Effector memory CD4-positive, alpha-beta T cell (primary cell): ENCODE measurements around the gene ARHGAP45.
A peak's percentile ranks its signal among the peaks of the same experiment; 100 is the strongest.

Experiments used
- DNase-seq, 3 donors: peaks; one replicate each; pipeline ENCODE4 v3.0.0-alpha.2; 2020
- H3K27ac ChIP-seq: 2 replicates; pipeline ENCODE4 v1.7.0; 2013; ENCODE audit warnings: mild to moderate bottlenecking, low read length, moderate library complexity; ENCODE audit not compliant: insufficient read depth, poor library complexity, severe bottlenecking
- H3K27me3 ChIP-seq: replicated peaks from 2 replicates; pipeline ENCODE4 v1.7.0; 2013; ENCODE audit warnings: mild to moderate bottlenecking, low read length; ENCODE audit not compliant: insufficient read depth, control insufficient read depth, poor library complexity, severe bottlenecking
- H3K36me3 ChIP-seq: 2 replicates; pipeline ENCODE4 v1.7.0; 2013; ENCODE audit warnings: mild to moderate bottlenecking, low read length, moderate library complexity; ENCODE audit not compliant: control insufficient read depth, insufficient read depth
- H3K4me1 ChIP-seq: 2 replicates; pipeline ENCODE4 v1.7.0; 2013; ENCODE audit warnings: low read length, mild to moderate bottlenecking; ENCODE audit not compliant: control insufficient read depth, insufficient read depth, poor library complexity, severe bottlenecking
- H3K4me3 ChIP-seq: 2 replicates; pipeline ENCODE4 v1.7.0; 2013; ENCODE audit warnings: low read length, low read depth, mild to moderate bottlenecking; ENCODE audit not compliant: insufficient read depth, poor library complexity, severe bottlenecking
- H3K9me3 ChIP-seq: 2 replicates; pipeline ENCODE4 v1.7.0; 2013; ENCODE audit warnings: mild to moderate bottlenecking, low read length, moderate library complexity; ENCODE audit not compliant: control insufficient read depth

The ARHGAP45 gene

GRCh38 chr19:1063909-1064660 lies 2.9 kb upstream of the ARHGAP45 start:
- Histone ChIP-seq H3K9me3 (no peaks in the 10 kb centered on the region), H3K27ac (no peak overlapping the region), H3K4me3 (no peak overlapping the region), H3K4me1 (peaks cover 40% of the 10 kb centered on the region), H3K36me3 (no peaks in the 10 kb centered on the region), H3K27me3 (no peaks in the 10 kb centered on the region)
- DNase-seq, result no peak

GRCh38 chr19:1064661-1065605 lies 2.0 kb upstream of the ARHGAP45 start:
- DNase-seq, result peak in 2 of 3 donors; percentile 45 to 53
- Histone ChIP-seq H3K4me3 (no peak overlapping the region), H3K36me3 (no peaks in the 10 kb centered on the region), H3K27me3 (no peaks in the 10 kb centered on the region), H3K27ac (peak overlapping the region; percentile 38), H3K4me1 (peaks cover 48% of the 10 kb centered on the region), H3K9me3 (no peaks in the 10 kb centered on the region)

- Histone ChIP-seq H3K27ac (peak overlapping the region; percentile 98), H3K36me3 (peaks cover 3% of the 10 kb centered on the region), H3K4me1 (peaks cover 56% of the 10 kb centered on the region), H3K27me3 (no peaks in the 10 kb centered on the region), H3K9me3 (no peaks in the 10 kb centered on the region), H3K4me3 (no peak overlapping the region)
- DNase-seq, result no peak
Observed at GRCh38 chr19:1065606-1066109, 1.3 kb upstream of the ARHGAP45 start.

- Histone ChIP-seq H3K4me3 (peak overlapping the region; percentile 94), H3K4me1 (peaks cover 60% of the 10 kb centered on the region), H3K27me3 (no peaks in the 10 kb centered on the region)
Observed at GRCh38 chr19:1066251-1066747, 668 bp upstream of the ARHGAP45 start.

GRCh38 chr19:1067341-1067957 lies 482 bp downstream of the ARHGAP45 start:
- peak; percentile 71 to 81 (median 76) for DNase-seq
- H3K9me3 ChIP-seq, result no peaks in the 10 kb centered on the region
- peak overlapping the region; percentile 98 for H3K27ac ChIP-seq
- no peaks in the 10 kb centered on the region for H3K27me3 ChIP-seq
- H3K36me3 ChIP-seq, result peaks cover 15% of the 10 kb centered on the region
- H3K4me3 ChIP-seq, result peak overlapping the region; percentile 94
- peaks cover 71% of the 10 kb centered on the region for H3K4me1 ChIP-seq

More at GRCh38 chr19:1066251-1066747, 668 bp upstream of the ARHGAP45 start:
- Histone ChIP-seq H3K9me3 (no peaks in the 10 kb centered on the region), H3K36me3 (peaks cover 6% of the 10 kb centered on the region), H3K27ac (peak overlapping the region; percentile 98)
- no peak for DNase-seq

GRCh38 chr19:1068009-1069001 lies 1.3 kb downstream of the ARHGAP45 start:
- DNase-seq, result peak in 2 of 3 donors; percentile 51 to 52
- peak overlapping the region; percentile 98 for H3K27ac ChIP-seq
- no peaks in the 10 kb centered on the region for H3K27me3 ChIP-seq
- H3K4me1 ChIP-seq, result peaks cover 79% of the 10 kb centered on the region
- H3K36me3 ChIP-seq, result peaks cover 23% of the 10 kb centered on the region
- H3K4me3 ChIP-seq, result peak overlapping the region; percentile 94
- no peaks in the 10 kb centered on the region for H3K9me3 ChIP-seq

- Histone ChIP-seq H3K36me3 (peaks cover 32% of the 10 kb centered on the region), H3K4me3 (peak overlapping the region; percentile 94), H3K9me3 (no peaks in the 10 kb centered on the region), H3K27me3 (no peaks in the 10 kb centered on the region), H3K4me1 (peaks cover 84% of the 10 kb centered on the region), H3K27ac (peak overlapping the region; percentile 98)
- DNase-seq, result peak; percentile 62 to 73 (median 69)
Observed at GRCh38 chr19:1069009-1069779, 2.2 kb downstream of the ARHGAP45 start.

GRCh38 chr19:1070576-1070930 lies 3.6 kb downstream of the ARHGAP45 start:
- peaks cover 83% of the 10 kb centered on the region for H3K4me1 ChIP-seq
- peaks cover 43% of the 10 kb centered on the region for H3K36me3 ChIP-seq

More at GRCh38 chr19:1070576-1070930, 3.6 kb downstream of the ARHGAP45 start:
- no peak overlapping the region for H3K4me3 ChIP-seq
- no peaks in the 10 kb centered on the region for H3K9me3 ChIP-seq
- peak overlapping the region; percentile 16 for H3K27ac ChIP-seq
- DNase-seq, result no peak
- no peaks in the 10 kb centered on the region for H3K27me3 ChIP-seq
